HG03457 (cell line): ENCODE results near the gene PRDM16.

ENCODE experiments used
- ATAC-seq: cut with Tn5 transposase; IDR thresholded peaks from one replicate; pipeline ENCODE4 v1.9.1; 2021; ENCODE audit warnings: moderate number of reproducible peaks; ENCODE audit not compliant: unreplicated experiment

PRDM16 gene

GRCh38 chr1:3120140-3120539 is 51.1 kb downstream of the PRDM16 start:
- ATAC-seq, result no peak

- no peak for ATAC-seq
These were observed 52.0 kb downstream of the PRDM16 start for GRCh38 chr1:3120994-3121393.

- no peak for ATAC-seq
These were observed 52.6 kb downstream of the PRDM16 start for GRCh38 chr1:3121401-3122210.

- ATAC-seq, result no peak
These were observed 53.3 kb downstream of the PRDM16 start for GRCh38 chr1:3122311-3122710.

GRCh38 chr1:3124246-3124645 is 55.2 kb downstream of the PRDM16 start:
- no peak for ATAC-seq

- no peak for ATAC-seq
These were observed 56.1 kb downstream of the PRDM16 start for GRCh38 chr1:3125078-3125477.

GRCh38 chr1:3125546-3126368 is 56.8 kb downstream of the PRDM16 start:
- no peak for ATAC-seq

- ATAC-seq, result no peak
These were observed 58.0 kb downstream of the PRDM16 start for GRCh38 chr1:3126756-3127678.

GRCh38 chr1:3127738-3128137 is 58.7 kb downstream of the PRDM16 start:
- no peak for ATAC-seq

GRCh38 chr1:3128431-3129132 is 59.6 kb downstream of the PRDM16 start:
- no peak for ATAC-seq

GRCh38 chr1:3129133-3129490 is 60.1 kb downstream of the PRDM16 start:
- no peak for ATAC-seq

- ATAC-seq, result no peak
These were observed 61.3 kb downstream of the PRDM16 start for GRCh38 chr1:3130268-3130667.

GRCh38 chr1:3132660-3133059 is 63.7 kb downstream of the PRDM16 start:
- no peak for ATAC-seq

GRCh38 chr1:3133686-3134085 is 64.7 kb downstream of the PRDM16 start:
- ATAC-seq, result no peak

GRCh38 chr1:3134381-3135072 is 65.5 kb downstream of the PRDM16 start:
- no peak for ATAC-seq

GRCh38 chr1:3135073-3135702 is 66.2 kb downstream of the PRDM16 start:
- no peak for ATAC-seq

- ATAC-seq, result no peak
These were observed 66.9 kb downstream of the PRDM16 start for GRCh38 chr1:3135744-3136455.

GRCh38 chr1:3136532-3136931 is 67.5 kb downstream of the PRDM16 start:
- no peak for ATAC-seq
